DND-41 (cell line): ENCODE results near the gene TMPRSS6.

Source experiments
- ATAC-seq: fragments of 200-7000 bp; cut with Tn5 transposase; 3 replicates; pipeline ENCODE4 v1.9.1; 2021; ENCODE audit warnings: low read depth; ENCODE audit not compliant: insufficient read depth
- DNase-seq: peaks from one replicate; pipeline ENCODE4 v3.0.0-alpha.2; 2020
- H2AFZ ChIP-seq: 2 replicates; pipeline ENCODE4 v1.6.0; 2012; ENCODE audit warnings: low read depth, low read length
- H3K27ac ChIP-seq: 2 replicates; pipeline ENCODE4 v1.5.1; 2012; ENCODE audit warnings: low read length, inconsistent platforms
- H3K27me3 ChIP-seq: fragments of 200-600 bp; sonication (generic); 2 replicates; pipeline ENCODE4 v1.6.0; 2012; ENCODE audit warnings: low read length, mild to moderate bottlenecking, inconsistent platforms; ENCODE audit not compliant: insufficient read depth, poor library complexity
- H3K36me3 ChIP-seq: 2 replicates; pipeline ENCODE4 v1.5.1; 2012; ENCODE audit warnings: low read length, inconsistent platforms; ENCODE audit not compliant: insufficient read depth
- H3K4me1 ChIP-seq: 2 replicates; pipeline ENCODE4 v1.5.1; 2012; ENCODE audit warnings: mild to moderate bottlenecking, low read length; ENCODE audit not compliant: insufficient read depth
- H3K4me2 ChIP-seq: 2 replicates; pipeline ENCODE4 v1.6.0; 2012; ENCODE audit warnings: mild to moderate bottlenecking, moderate library complexity, low read length, inconsistent platforms; ENCODE audit not compliant: insufficient read depth
- H3K4me3 ChIP-seq, 2 experiments: fragments of 200-600 bp in 1 of 2; shearing (Covaris generic) in 1 of 2; 2 replicates each; pipeline ENCODE4 v1.5.1; 2012 to 2016; ENCODE audit warnings: inconsistent platforms in 2 of 2, low read length in 2 of 2, mild to moderate bottlenecking in 2 of 2, low read depth in 1 of 2, moderate library complexity in 1 of 2
- H3K79me2 ChIP-seq: 2 replicates; pipeline ENCODE4 v1.6.0; 2012; ENCODE audit warnings: low read length, inconsistent platforms; ENCODE audit not compliant: insufficient read depth
- H3K9ac ChIP-seq: 2 replicates; pipeline ENCODE4 v1.6.0; 2012; ENCODE audit warnings: low read depth, mild to moderate bottlenecking, inconsistent platforms, low read length, moderate library complexity
- H3K9me3 ChIP-seq: 2 replicates; pipeline ENCODE4 v1.5.1; 2012; ENCODE audit warnings: low read length, moderate library complexity, mild to moderate bottlenecking, inconsistent platforms; ENCODE audit not compliant: insufficient read depth, severe bottlenecking
- H4K20me1 ChIP-seq: 2 replicates; pipeline ENCODE4 v1.6.0; 2012; ENCODE audit warnings: low read length; ENCODE audit not compliant: insufficient read depth
- EZH2 ChIP-seq: IDR thresholded peaks from 3 replicates; pipeline ENCODE4 v1.6.1; 2012; ENCODE audit warnings: borderline replicate concordance, low read depth, mild to moderate bottlenecking, moderate library complexity, low read length, inconsistent platforms; ENCODE audit not compliant: severe bottlenecking
- TF ChIP-seq, protein P1 (sequence below): IDR thresholded peaks from 2 replicates; pipeline ENCODE4 v1.5.1; 2012; ENCODE audit warnings: borderline replicate concordance, low read length, moderate library complexity, mild to moderate bottlenecking; ENCODE audit not compliant: poor library complexity, severe bottlenecking; ENCODE audit errors: extremely low read depth

The TMPRSS6 gene

DNA sequence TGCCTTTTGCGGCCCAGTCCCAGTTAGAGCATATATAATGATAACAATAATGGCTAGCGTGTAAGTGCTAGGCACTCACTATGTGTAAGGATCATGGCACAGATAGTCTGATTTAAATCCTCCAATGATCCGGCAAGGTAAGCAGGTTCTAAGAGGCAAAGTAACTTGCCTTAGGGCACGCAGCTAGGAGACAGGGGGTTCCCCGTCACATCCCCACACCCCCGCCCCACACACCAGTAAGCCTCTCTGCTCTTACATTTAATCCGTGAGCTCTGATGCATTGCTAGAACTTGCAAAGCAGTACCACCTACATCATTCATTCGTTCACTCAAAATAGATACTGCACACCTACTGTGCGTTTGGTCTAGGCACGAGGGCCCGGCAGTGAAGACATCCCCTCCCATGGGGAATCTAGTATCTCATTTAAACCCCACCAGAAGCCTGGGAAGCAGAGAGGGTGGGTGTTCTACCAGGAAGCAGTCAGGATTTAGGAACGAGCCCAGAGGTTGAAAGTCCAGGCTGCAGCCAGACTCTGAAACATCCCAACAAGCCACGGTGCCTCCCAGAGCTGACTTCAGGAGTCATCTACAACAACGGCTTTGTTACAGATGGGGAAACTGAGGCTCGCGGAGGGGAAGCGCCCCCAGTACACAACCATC is 20.6 kb downstream of the TMPRSS6 start:
- Histone ChIP-seq H3K4me3 (no peak overlapping the region), H3K9me3 (no peaks in the 10 kb centered on the region), H3K27me3 (no peaks in the 10 kb centered on the region), H3K79me2 (no peaks in the 10 kb centered on the region), H3K9ac (no peak overlapping the region), H3K4me2 (no peak overlapping the region), H2AFZ (no peak overlapping the region), H3K27ac (no peak overlapping the region), H3K36me3 (no peaks in the 10 kb centered on the region), H3K4me1 (no peaks in the 10 kb centered on the region), H4K20me1 (peaks cover 3% of the 10 kb centered on the region; the same call in 1 of the 2 replicates)
- ATAC-seq (no peak), DNase-seq (no peak)
- TF ChIP-seq EZH2, result no peak
- TF ChIP-seq, protein P1, sequence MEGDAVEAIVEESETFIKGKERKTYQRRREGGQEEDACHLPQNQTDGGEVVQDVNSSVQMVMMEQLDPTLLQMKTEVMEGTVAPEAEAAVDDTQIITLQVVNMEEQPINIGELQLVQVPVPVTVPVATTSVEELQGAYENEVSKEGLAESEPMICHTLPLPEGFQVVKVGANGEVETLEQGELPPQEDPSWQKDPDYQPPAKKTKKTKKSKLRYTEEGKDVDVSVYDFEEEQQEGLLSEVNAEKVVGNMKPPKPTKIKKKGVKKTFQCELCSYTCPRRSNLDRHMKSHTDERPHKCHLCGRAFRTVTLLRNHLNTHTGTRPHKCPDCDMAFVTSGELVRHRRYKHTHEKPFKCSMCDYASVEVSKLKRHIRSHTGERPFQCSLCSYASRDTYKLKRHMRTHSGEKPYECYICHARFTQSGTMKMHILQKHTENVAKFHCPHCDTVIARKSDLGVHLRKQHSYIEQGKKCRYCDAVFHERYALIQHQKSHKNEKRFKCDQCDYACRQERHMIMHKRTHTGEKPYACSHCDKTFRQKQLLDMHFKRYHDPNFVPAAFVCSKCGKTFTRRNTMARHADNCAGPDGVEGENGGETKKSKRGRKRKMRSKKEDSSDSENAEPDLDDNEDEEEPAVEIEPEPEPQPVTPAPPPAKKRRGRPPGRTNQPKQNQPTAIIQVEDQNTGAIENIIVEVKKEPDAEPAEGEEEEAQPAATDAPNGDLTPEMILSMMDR, result no peak

DNA sequence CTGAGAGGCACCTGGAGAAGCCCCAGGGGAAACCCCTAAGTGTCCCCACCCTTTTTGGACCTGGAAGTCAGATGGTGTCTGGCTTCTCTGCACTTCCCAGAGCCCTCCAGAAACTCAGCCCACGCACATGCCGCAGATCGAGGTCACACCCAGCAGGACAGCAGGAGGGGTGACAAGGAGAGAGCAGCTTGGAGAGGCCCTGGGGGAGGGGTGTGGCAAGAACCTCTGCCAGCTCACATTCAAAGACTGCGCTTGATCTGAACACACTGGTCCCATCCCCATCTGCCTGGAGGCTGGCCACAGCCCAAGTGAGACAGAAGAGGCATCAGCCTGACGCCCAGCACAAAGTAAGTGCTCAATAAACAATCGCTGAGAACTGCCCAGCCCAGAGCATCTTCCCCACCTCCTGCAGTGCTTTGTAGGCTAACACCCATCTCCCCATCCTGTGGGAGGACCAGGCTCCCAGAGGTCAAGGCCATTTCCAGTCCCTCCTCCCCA is 21.4 kb downstream of the TMPRSS6 start:
- H3K9me3 ChIP-seq, result no peaks in the 10 kb centered on the region
- DNase-seq, result no peak

DNA sequence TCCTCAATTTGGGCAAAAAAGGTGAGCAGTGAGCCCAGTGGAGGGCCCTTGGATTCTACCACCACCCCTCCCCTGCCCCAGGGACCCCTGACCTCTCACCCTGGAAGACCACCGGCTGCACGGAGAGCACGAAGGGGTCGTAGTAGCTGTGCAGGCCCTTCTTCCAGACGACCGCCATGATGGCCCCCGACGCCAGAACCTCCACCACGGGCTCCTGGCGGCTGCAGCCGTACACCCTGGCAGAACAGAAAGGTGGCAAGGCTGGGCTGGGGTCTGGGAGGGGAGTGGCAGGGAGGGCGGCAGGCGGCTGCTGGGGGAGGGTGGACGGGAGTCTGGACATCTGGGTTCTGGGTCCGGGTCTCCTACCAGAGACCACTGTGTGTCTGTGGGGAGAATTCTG is 23.3 kb downstream of the TMPRSS6 start:
- Histone ChIP-seq H4K20me1 (peaks cover 3% of the 10 kb centered on the region; the same call in 1 of the 2 replicates), H3K9ac (no peak overlapping the region), H3K4me3 (no peak overlapping the region), H3K36me3 (no peaks in the 10 kb centered on the region), H3K27me3 (no peaks in the 10 kb centered on the region), H3K9me3 (no peaks in the 10 kb centered on the region), H3K27ac (no peak overlapping the region), H2AFZ (no peak overlapping the region), H3K79me2 (no peaks in the 10 kb centered on the region), H3K4me2 (no peak overlapping the region), H3K4me1 (no peaks in the 10 kb centered on the region)
- DNase-seq (no peak), ATAC-seq (no peak)
- no peak for TF ChIP-seq EZH2
- TF ChIP-seq, protein P1, result no peak

More for the DNA sequence above, 21.4 kb downstream of the TMPRSS6 start:
- no peak overlapping the region for H3K4me2 ChIP-seq
- peaks cover 3% of the 10 kb centered on the region; the same call in 1 of the 2 replicates for H4K20me1 ChIP-seq
- H2AFZ ChIP-seq, result no peak overlapping the region
- H3K4me1 ChIP-seq, result no peaks in the 10 kb centered on the region
- no peak overlapping the region for H3K4me3 ChIP-seq
- H3K27ac ChIP-seq, result no peak overlapping the region
- H3K36me3 ChIP-seq, result no peaks in the 10 kb centered on the region
- no peak for TF ChIP-seq EZH2
- TF ChIP-seq, protein P1, result no peak
- no peaks in the 10 kb centered on the region for H3K79me2 ChIP-seq
- no peak overlapping the region for H3K9ac ChIP-seq
- no peaks in the 10 kb centered on the region for H3K27me3 ChIP-seq
- no peak for ATAC-seq
